HEK293 (cell line): ENCODE results near the gene MKX.

ENCODE experiments used
- CTCF ChIA-PET: fragments of 350-600 bp; formaldehyde crosslinking; extraction: SDS; loops from one replicate; lab custom pipeline; 2021; ENCODE audit warnings: antibody characterized with exemption; lab: Yijun Ruan, JAX
- POLR2A ChIA-PET: fragments of 300-600 bp; formaldehyde crosslinking; extraction: SDS; loops from one replicate; lab custom pipeline; 2020; ENCODE audit warnings: antibody characterized with exemption, inconsistent platforms; lab: Yijun Ruan, JAX
- H3K27ac ChIP-seq: fragments of 200-500 bp; sonication (Bioruptor generic); 2 replicates; pipeline ENCODE4 v1.5.1; 2014; ENCODE audit warnings: low read depth, low read length, control low read depth, inconsistent platforms; ENCODE audit errors: extremely low read depth
- H3K36me3 ChIP-seq, 2 experiments: fragments of 200-500 bp in 1 of 2; sonication (Bioruptor generic) in 1 of 2; 1 replicate in 1 of 2; 2 replicates in 1 of 2; pipeline ENCODE4 v1.5.1; 2014 to 2017; ENCODE audit warnings: inconsistent platforms in 2 of 2, low read length in 2 of 2; ENCODE audit not compliant: control insufficient read depth in 2 of 2, insufficient read depth in 1 of 2
- H3K4me1 ChIP-seq: fragments of 200-500 bp; sonication (Bioruptor generic); 2 replicates; pipeline ENCODE4 v1.5.1; 2014; ENCODE audit warnings: mild to moderate bottlenecking, low read length, inconsistent platforms; ENCODE audit not compliant: control insufficient read depth, insufficient read depth
- H3K4me3 ChIP-seq: 2 replicates; pipeline ENCODE4 v1.5.1; 2011; ENCODE audit warnings: low read depth, mild to moderate bottlenecking, control low read depth, low read length, moderate library complexity
- H3K9me3 ChIP-seq: fragments of 200-500 bp; sonication (Bioruptor generic); 2 replicates; pipeline ENCODE4 v1.5.1; 2014; ENCODE audit warnings: low read depth, low read length, inconsistent platforms; ENCODE audit not compliant: control insufficient read depth, insufficient read depth
- KLF9 ChIP-seq: fragments of 450-650 bp; formaldehyde crosslinking; IDR thresholded peaks from 2 replicates; pipeline ENCODE4 v1.5.1; 2016; ENCODE audit warnings: missing biosample characterization, missing genetic modification characterization, low read depth
- PBX3 ChIP-seq: sonication (generic); formaldehyde crosslinking; IDR thresholded peaks from 2 replicates; pipeline ENCODE4 v1.8.1; 2022; ENCODE audit warnings: mild to moderate bottlenecking, moderate library complexity, missing genetic modification reagents
- PRDM6 ChIP-seq: fragments of 450-650 bp; formaldehyde crosslinking; IDR thresholded peaks from 2 replicates; pipeline ENCODE4 v1.5.1; 2017; ENCODE audit warnings: missing biosample characterization, missing genetic modification characterization
- ZBTB48 ChIP-seq: fragments of 450-650 bp; formaldehyde crosslinking; IDR thresholded peaks from 2 replicates; pipeline ENCODE4 v1.5.1; 2016; ENCODE audit warnings: missing biosample characterization, missing genetic modification characterization
- ZNF174 ChIP-seq: fragments of 450-650 bp; formaldehyde crosslinking; IDR thresholded peaks from 2 replicates; pipeline ENCODE4 v1.5.0; 2017; ENCODE audit warnings: missing biosample characterization, mild to moderate bottlenecking, missing genetic modification characterization
- ZNF211 ChIP-seq: fragments of 450-650 bp; formaldehyde crosslinking; IDR thresholded peaks from 2 replicates; pipeline ENCODE4 v1.5.1; 2016; ENCODE audit warnings: low read depth, missing biosample characterization, missing genetic modification characterization
- ZNF26 ChIP-seq: fragments of 450-650 bp; formaldehyde crosslinking; IDR thresholded peaks from 2 replicates; pipeline ENCODE4 v1.5.1; 2016; ENCODE audit warnings: missing biosample characterization, missing genetic modification characterization
- ZNF37A ChIP-seq: fragments of 450-650 bp; IDR thresholded peaks from 2 replicates; pipeline ENCODE4 v1.5.1; 2018; ENCODE audit warnings: missing biosample characterization, missing genetic modification characterization
- ZNF521 ChIP-seq: fragments of 450-650 bp; formaldehyde crosslinking; IDR thresholded peaks from 2 replicates; pipeline ENCODE4 v1.5.1; 2017; ENCODE audit warnings: missing biosample characterization, mild to moderate bottlenecking, missing genetic modification characterization
- ZNF530 ChIP-seq: fragments of 450-650 bp; formaldehyde crosslinking; IDR thresholded peaks from 2 replicates; pipeline ENCODE4 v1.5.1; 2016; ENCODE audit warnings: low read depth, missing biosample characterization, missing genetic modification characterization
- ZNF704 ChIP-seq: fragments of 450-650 bp; formaldehyde crosslinking; IDR thresholded peaks from 2 replicates; pipeline ENCODE4 v1.5.1; 2016; ENCODE audit warnings: missing biosample characterization, missing genetic modification characterization
- ZNF791 ChIP-seq: fragments of 450-650 bp; formaldehyde crosslinking; IDR thresholded peaks from 2 replicates; pipeline ENCODE4 v1.5.1; 2016; ENCODE audit warnings: missing biosample characterization, missing genetic modification characterization
- ZSCAN5A ChIP-seq: fragments of 450-650 bp; formaldehyde crosslinking; IDR thresholded peaks from 2 replicates; pipeline ENCODE4 v1.5.1; 2016; ENCODE audit warnings: missing biosample characterization, missing genetic modification characterization
- TF ChIP-seq, protein P1 (sequence below): fragments of 450-650 bp; formaldehyde crosslinking; IDR thresholded peaks from 2 replicates; pipeline ENCODE4 v1.5.1; 2016; ENCODE audit warnings: missing biosample characterization, missing genetic modification characterization
- TF ChIP-seq, protein P2 (sequence below): fragments of 450-650 bp; formaldehyde crosslinking; IDR thresholded peaks from 2 replicates; pipeline ENCODE4 v1.5.1; 2016; ENCODE audit warnings: missing biosample characterization, missing genetic modification characterization, borderline replicate concordance

Gene MKX

DNA sequence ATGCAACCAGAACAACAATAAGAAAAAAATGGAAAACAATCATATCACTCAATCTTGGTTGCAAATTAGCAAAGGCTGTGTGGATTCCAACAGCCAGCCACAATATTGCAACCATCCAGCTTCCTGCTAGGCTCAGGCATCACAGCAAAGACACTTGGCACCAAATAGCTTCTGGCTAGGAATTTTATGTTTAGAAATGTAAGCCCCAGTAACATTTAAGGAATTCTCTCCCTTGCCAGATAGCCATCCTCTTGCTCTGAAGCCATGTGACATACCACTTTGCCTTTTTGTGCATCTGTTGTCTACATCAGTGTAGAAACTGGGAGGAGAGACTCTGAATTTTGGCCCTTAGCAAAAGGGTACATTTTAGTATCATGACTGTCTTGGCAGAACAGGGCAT is 22.2 kb downstream of the MKX start (continued):
- TF ChIP-seq PRDM6 (tag by site-specific recombination): no peak
- no peak for TF ChIP-seq ZNF26 (tag by site-specific recombination)
- TF ChIP-seq ZNF530: no peak
- TF ChIP-seq ZBTB48: no peak
- TF ChIP-seq, protein P1, sequence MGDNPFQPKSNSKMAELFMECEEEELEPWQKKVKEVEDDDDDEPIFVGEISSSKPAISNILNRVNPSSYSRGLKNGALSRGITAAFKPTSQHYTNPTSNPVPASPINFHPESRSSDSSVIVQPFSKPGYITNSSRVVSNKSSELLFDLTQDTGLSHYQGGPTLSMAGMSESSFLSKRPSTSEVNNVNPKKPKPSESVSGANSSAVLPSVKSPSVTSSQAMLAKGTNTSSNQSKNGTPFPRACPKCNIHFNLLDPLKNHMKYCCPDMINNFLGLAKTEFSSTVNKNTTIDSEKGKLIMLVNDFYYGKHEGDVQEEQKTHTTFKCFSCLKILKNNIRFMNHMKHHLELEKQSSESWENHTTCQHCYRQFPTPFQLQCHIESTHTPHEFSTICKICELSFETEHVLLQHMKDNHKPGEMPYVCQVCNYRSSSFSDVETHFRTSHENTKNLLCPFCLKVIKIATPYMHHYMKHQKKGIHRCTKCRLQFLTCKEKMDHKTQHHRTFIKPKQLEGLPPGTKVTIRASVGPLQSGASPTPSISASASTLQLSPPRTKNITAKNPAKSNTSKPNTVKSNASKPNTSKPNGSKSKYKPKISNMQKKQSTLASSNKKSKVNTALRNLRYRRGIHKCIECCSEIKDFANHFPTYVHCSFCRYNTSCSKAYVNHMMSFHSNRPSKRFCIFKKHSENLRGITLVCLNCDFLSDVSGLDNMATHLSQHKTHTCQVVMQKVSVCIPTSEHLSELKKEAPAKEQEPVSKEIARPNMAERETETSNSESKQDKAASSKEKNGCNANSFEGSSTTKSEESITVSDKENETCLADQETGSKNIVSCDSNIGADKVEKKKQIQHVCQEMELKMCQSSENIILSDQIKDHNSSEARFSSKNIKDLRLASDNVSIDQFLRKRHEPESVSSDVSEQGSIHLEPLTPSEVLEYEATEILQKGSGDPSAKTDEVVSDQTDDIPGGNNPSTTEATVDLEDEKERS (tag by site-specific recombination): no peak
- TF ChIP-seq, all 188 proteins: peak for 0

- Histone ChIP-seq H3K36me3 (no peaks in the 10 kb centered on the region), H3K27ac (no peak overlapping the region), H3K4me1 (no peaks in the 10 kb centered on the region), H3K9me3 (no peaks in the 10 kb centered on the region), H3K4me3 (no peak overlapping the region)
- ChIA-PET CTCF (interaction anchor here (0.6 kb wide), 1 partner anchor 711 kb away, joined by 3 read pairs; no protein-coding TSS in a partner anchor), POLR2A (no interaction called here)
- TF ChIP-seq ZNF211 (tag by site-specific recombination) (no peak), KLF9 (no peak), PBX3 (CRISPR knock-in tag) (no peak), ZNF37A (tag by site-specific recombination) (no peak), ZSCAN5A (tag by site-specific recombination) (no peak), ZNF791 (tag by site-specific recombination) (no peak), ZNF521 (tag by site-specific recombination) (no peak), ZNF704 (tag by site-specific recombination) (no peak), ZNF174 (no peak)
- TF ChIP-seq, protein P2, sequence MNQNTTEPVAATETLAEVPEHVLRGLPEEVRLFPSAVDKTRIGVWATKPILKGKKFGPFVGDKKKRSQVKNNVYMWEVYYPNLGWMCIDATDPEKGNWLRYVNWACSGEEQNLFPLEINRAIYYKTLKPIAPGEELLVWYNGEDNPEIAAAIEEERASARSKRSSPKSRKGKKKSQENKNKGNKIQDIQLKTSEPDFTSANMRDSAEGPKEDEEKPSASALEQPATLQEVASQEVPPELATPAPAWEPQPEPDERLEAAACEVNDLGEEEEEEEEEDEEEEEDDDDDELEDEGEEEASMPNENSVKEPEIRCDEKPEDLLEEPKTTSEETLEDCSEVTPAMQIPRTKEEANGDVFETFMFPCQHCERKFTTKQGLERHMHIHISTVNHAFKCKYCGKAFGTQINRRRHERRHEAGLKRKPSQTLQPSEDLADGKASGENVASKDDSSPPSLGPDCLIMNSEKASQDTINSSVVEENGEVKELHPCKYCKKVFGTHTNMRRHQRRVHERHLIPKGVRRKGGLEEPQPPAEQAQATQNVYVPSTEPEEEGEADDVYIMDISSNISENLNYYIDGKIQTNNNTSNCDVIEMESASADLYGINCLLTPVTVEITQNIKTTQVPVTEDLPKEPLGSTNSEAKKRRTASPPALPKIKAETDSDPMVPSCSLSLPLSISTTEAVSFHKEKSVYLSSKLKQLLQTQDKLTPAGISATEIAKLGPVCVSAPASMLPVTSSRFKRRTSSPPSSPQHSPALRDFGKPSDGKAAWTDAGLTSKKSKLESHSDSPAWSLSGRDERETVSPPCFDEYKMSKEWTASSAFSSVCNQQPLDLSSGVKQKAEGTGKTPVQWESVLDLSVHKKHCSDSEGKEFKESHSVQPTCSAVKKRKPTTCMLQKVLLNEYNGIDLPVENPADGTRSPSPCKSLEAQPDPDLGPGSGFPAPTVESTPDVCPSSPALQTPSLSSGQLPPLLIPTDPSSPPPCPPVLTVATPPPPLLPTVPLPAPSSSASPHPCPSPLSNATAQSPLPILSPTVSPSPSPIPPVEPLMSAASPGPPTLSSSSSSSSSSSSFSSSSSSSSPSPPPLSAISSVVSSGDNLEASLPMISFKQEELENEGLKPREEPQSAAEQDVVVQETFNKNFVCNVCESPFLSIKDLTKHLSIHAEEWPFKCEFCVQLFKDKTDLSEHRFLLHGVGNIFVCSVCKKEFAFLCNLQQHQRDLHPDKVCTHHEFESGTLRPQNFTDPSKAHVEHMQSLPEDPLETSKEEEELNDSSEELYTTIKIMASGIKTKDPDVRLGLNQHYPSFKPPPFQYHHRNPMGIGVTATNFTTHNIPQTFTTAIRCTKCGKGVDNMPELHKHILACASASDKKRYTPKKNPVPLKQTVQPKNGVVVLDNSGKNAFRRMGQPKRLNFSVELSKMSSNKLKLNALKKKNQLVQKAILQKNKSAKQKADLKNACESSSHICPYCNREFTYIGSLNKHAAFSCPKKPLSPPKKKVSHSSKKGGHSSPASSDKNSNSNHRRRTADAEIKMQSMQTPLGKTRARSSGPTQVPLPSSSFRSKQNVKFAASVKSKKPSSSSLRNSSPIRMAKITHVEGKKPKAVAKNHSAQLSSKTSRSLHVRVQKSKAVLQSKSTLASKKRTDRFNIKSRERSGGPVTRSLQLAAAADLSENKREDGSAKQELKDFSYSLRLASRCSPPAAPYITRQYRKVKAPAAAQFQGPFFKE: no peak
Observed at GRCh38 chr10:27720529-27720928, 25.1 kb downstream of the MKX start.
